ENCODE data around the gene GRWD1. TPM values are rescaled to one million over a fixed set of nuclear protein-coding genes. Genes with fewer than 3 reads are reported as not detected.

GRWD1 gene
- total RNA-seq, 1 donor from 2014 or later = 71.4 TPM

DNA sequence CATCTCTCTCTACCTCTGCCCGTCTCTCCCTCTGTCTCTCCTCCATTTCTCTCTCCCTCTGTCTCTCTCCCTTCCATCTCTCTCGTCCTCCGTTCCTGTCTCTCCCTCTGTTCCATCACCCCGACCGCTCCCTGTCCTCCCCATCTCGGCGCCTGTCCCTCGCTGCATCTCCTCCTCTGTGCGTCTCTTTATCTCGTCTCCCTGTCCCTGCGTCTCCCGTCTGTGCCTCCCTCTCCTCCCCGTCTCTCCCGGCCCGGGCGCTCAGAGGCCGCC is 47.7 kb upstream of the GRWD1 start:
- ATAC-seq (ENCODE audit: low read depth) (no peak), DNase-seq (no peak)
- H3K4me1 Mint-ChIP-seq = peaks cover 43% of the 10 kb centered on the region
- POLR2A ChIA-PET = no interaction called here
- peak overlapping the region; percentile 80 for H3K4me3 Mint-ChIP-seq
- no peak for TF ChIP-seq CTCF (IDR thresholded peaks at IDR 0.05)
- H3K9me3 Mint-ChIP-seq = peaks cover 3% of the 10 kb centered on the region
- H3K27ac Mint-ChIP-seq = peak overlapping the region; percentile 64
- intact Hi-C loops (cut with micrococcal nuclease) = loop anchor here (1.0 to 2.0 kb wide), 4 partner anchors 17 to 95 kb away; partner anchors contain the start of gene SYNGR4
- no peaks in the 10 kb centered on the region for H3K36me3 Mint-ChIP-seq (ENCODE audit: low read depth)
- peaks cover 26% of the 10 kb centered on the region for H3K27me3 Mint-ChIP-seq
- CTCF ChIA-PET = no interaction called here

GRCh38 chr19:48398375-48399235 is 47.2 kb upstream of the GRWD1 start:
- intact Hi-C loops (cut with micrococcal nuclease) = loop anchor here (1.0 to 2.0 kb wide), 4 partner anchors 16 to 94 kb away; partner anchors contain the start of gene SYNGR4
- H3K27me3 Mint-ChIP-seq = peaks cover 26% of the 10 kb centered on the region

GRCh38 chr19:48400018-48400742 is 45.6 kb upstream of the GRWD1 start:
- TF ChIP-seq CTCF (IDR thresholded peaks at IDR 0.05) = no peak
- H3K4me1 Mint-ChIP-seq = peaks cover 35% of the 10 kb centered on the region
- H3K36me3 Mint-ChIP-seq (ENCODE audit: low read depth) = no peaks in the 10 kb centered on the region
- POLR2A ChIA-PET = interaction anchor here (0.5 to 1.9 kb wide), 4 partner anchors 9 to 81 kb away, joined by 3 to 8 read pairs (median 6); partner anchors contain the start of genes EMP3, KDELR1, SYNGR4 and TMEM143
- ATAC-seq (ENCODE audit: low read depth) = peak; percentile 25
- no peak overlapping the region for H3K27ac Mint-ChIP-seq
- H3K27me3 Mint-ChIP-seq = peaks cover 18% of the 10 kb centered on the region
- peak; percentile 25 for DNase-seq
- H3K4me3 Mint-ChIP-seq = peak overlapping the region; percentile 12
- CTCF ChIA-PET = no interaction called here
- peaks cover 3% of the 10 kb centered on the region for H3K9me3 Mint-ChIP-seq
- intact Hi-C loops (cut with micrococcal nuclease) = no loop called here

More at GRCh38 chr19:48398375-48399235, 47.2 kb upstream of the GRWD1 start:
- POLR2A ChIA-PET = interaction anchor here (0.5 kb wide), 1 partner anchor 12 kb away, joined by 3 read pairs; no protein-coding TSS in a partner anchor
- ATAC-seq (ENCODE audit: low read depth) (peak; percentile 72), DNase-seq (peak; percentile 80)
- no peaks in the 10 kb centered on the region for H3K36me3 Mint-ChIP-seq (ENCODE audit: low read depth)
- H3K27ac Mint-ChIP-seq = no peak overlapping the region
- peak overlapping the region; percentile 66 for H3K4me3 Mint-ChIP-seq
- CTCF ChIA-PET = no interaction called here
- no peak for TF ChIP-seq CTCF (IDR thresholded peaks at IDR 0.05)
- peaks cover 3% of the 10 kb centered on the region for H3K9me3 Mint-ChIP-seq
- H3K4me1 Mint-ChIP-seq = peaks cover 46% of the 10 kb centered on the region

GRCh38 chr19:48401287-48401686 is 44.5 kb upstream of the GRWD1 start:
- ChIA-PET POLR2A (interaction anchor here (1.9 kb wide), 1 partner anchor 10 kb away, joined by 5 read pairs; the partner anchor contains the start of gene KDELR1), CTCF (interaction anchor here (1.0 to 1.6 kb wide), 2 partner anchors 10 to 89 kb away, joined by 3 to 6 read pairs; partner anchors contain the start of gene KDELR1)
- Mint-ChIP-seq H3K4me3 (no peak overlapping the region), H3K27me3 (peaks cover 15% of the 10 kb centered on the region), H3K36me3 (ENCODE audit: low read depth) (no peaks in the 10 kb centered on the region), H3K9me3 (peaks cover 7% of the 10 kb centered on the region), H3K27ac (no peak overlapping the region), H3K4me1 (peaks cover 30% of the 10 kb centered on the region)
- TF ChIP-seq CTCF (IDR thresholded peaks at IDR 0.05) = no peak
- ATAC-seq (ENCODE audit: low read depth) (no peak), DNase-seq (no peak)
- intact Hi-C loops (cut with micrococcal nuclease) = no loop called here
